Measurements from ENCODE around the gene ROPN1L. TPM values are rescaled to one million over a fixed set of nuclear protein-coding genes. Genes with fewer than 3 reads are reported as not detected.

ROPN1L gene
- total and polyA plus RNA-seq, 3 donors from 2014 or later = 199 to 538 (median 333) TPM

DNA sequence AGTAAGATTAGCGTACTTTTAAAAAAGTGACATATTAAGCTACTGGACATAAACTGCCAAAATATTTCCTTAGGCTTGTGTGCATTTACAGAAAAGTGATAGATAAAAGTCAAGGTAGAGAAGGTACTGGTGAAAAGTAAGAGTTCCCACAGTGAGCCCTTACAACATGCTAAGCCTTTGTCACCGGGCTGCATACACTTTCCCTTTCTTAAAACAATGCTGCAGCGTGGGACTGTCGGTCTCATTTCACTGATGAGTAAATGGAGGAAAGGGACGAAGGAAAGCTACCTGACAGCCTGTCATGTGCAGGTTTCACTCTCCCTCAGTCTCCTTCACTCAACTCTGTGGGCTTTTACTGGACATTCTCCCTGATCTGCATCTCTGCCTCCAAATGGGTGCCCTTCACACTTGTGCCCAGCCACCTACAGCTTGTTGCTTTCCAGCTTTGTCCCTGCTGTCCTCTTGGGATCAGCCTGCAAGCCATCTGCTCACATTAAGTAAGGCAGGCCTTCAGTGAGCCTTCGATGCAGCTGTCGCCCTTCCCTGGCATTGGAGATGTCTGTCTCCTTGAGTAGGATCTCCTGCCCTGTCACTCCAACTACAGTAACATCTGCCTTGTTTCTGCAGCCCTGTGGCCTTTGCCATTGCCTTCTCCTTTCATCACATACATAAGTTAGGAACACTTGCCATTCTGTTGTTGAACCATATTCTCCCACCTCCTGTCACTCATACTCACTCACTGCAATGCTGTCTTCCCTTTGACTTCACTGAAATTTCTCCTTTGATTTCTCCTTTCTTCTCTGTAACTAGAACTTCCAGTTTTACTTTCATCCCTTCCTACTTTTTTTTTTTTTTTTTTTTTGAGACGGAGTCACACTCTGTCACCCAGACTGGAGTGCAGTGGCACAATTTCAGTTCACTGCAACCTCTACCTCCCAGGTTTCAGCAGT is 9.3 kb upstream of the ROPN1L start:
- WGBS, 2 donors = 90 to 91% methylated on average over 8 of the region's 8 CpGs
- Histone ChIP-seq H3K36me3 (ENCODE audit: low read depth, missing control alignments) (no peaks in the 10 kb centered on the region), H3K27me3 (no peaks in the 10 kb centered on the region), H3K4me1 (no peaks in the 10 kb centered on the region), H3K9me3 (no peaks in the 10 kb centered on the region), H3K4me3 (no peak overlapping the region), H3K27ac (no peak overlapping the region)
- intact Hi-C loops (cut with DNase I; ENCODE audit: low total_unique reads) = no loop called here
- TF ChIP-seq, protein P1, sequence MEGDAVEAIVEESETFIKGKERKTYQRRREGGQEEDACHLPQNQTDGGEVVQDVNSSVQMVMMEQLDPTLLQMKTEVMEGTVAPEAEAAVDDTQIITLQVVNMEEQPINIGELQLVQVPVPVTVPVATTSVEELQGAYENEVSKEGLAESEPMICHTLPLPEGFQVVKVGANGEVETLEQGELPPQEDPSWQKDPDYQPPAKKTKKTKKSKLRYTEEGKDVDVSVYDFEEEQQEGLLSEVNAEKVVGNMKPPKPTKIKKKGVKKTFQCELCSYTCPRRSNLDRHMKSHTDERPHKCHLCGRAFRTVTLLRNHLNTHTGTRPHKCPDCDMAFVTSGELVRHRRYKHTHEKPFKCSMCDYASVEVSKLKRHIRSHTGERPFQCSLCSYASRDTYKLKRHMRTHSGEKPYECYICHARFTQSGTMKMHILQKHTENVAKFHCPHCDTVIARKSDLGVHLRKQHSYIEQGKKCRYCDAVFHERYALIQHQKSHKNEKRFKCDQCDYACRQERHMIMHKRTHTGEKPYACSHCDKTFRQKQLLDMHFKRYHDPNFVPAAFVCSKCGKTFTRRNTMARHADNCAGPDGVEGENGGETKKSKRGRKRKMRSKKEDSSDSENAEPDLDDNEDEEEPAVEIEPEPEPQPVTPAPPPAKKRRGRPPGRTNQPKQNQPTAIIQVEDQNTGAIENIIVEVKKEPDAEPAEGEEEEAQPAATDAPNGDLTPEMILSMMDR (IDR thresholded peaks at IDR 0.05) = no peak
- TF ChIP-seq POLR2A (IDR thresholded peaks at IDR 0.05) = no peak
- DNase-seq = no peak

- no peak overlapping the region for H3K4me3 ChIP-seq
- H3K36me3 ChIP-seq (ENCODE audit: low read depth, missing control alignments) = no peaks in the 10 kb centered on the region
- H3K9me3 ChIP-seq = no peaks in the 10 kb centered on the region
- H3K27me3 ChIP-seq = no peaks in the 10 kb centered on the region
- H3K4me1 ChIP-seq = no peaks in the 10 kb centered on the region
- no peak for DNase-seq
- 82 to 88% methylated on average over 5 of the region's 5 CpGs for WGBS, 2 donors
- intact Hi-C loops (cut with DNase I; ENCODE audit: low total_unique reads) = no loop called here
- H3K27ac ChIP-seq = no peak overlapping the region
- TF ChIP-seq, protein P1 (IDR thresholded peaks at IDR 0.05) = no peak
- TF ChIP-seq POLR2A (IDR thresholded peaks at IDR 0.05) = no peak
These were observed 7.3 kb upstream of the ROPN1L start for GRCh38 chr5:10434392-10434791.

DNA sequence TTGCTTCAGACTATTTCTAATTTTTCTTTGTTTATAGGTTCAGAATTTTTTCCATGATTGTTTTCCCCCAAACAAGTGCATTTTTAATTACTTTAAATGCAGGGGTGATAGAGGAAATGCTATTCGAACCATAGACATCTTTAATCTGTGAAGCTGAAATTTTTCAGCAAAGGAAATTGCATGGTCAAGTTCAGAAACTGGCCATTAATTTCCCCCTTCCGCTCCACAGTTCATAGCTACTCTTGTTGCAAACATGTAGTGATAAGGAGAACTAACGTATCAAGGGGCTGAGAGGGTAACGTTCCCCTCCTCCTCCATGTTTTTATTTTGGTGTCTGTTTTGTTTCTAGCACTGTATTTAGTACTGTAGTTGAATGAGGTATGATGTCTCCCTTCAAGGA is 3.4 kb upstream of the ROPN1L start:
- H3K9me3 ChIP-seq = no peaks in the 10 kb centered on the region
- no peak for DNase-seq
- WGBS, 2 donors = 61 to 70% methylated on average over 4 of the region's 4 CpGs
- H3K27me3 ChIP-seq = no peaks in the 10 kb centered on the region
- H3K36me3 ChIP-seq (ENCODE audit: low read depth, missing control alignments) = no peaks in the 10 kb centered on the region
- TF ChIP-seq POLR2A (IDR thresholded peaks at IDR 0.05) = no peak
- TF ChIP-seq, protein P1 (IDR thresholded peaks at IDR 0.05) = no peak
- intact Hi-C loops (cut with DNase I; ENCODE audit: low total_unique reads) = no loop called here
- H3K4me3 ChIP-seq = no peak overlapping the region
- H3K4me1 ChIP-seq = peaks cover 9% of the 10 kb centered on the region
- no peak overlapping the region for H3K27ac ChIP-seq

DNA sequence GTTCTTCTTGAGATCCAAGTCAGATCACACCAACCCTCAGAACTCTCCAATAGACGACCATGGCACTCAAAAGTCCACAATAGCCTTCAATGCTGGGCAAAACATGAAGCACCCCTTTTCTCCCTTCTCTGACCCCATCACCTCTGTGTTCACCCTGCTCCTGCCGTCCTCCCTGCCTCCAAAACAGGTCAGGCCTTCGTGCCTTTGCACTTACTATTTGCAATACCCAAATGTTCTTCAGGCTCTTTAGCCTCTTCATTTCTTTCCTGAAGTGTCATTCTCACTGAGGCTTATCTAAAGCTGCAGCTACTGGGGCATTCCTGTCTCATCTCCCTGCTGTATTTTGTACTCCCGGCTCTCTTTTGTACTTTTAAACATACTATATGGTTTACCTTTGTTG is 2.0 kb upstream of the ROPN1L start:
- no peaks in the 10 kb centered on the region for H3K27me3 ChIP-seq
- peaks cover 9% of the 10 kb centered on the region for H3K4me1 ChIP-seq
- TF ChIP-seq POLR2A (IDR thresholded peaks at IDR 0.05) = no peak
- TF ChIP-seq, protein P1 (IDR thresholded peaks at IDR 0.05) = no peak
- H3K36me3 ChIP-seq (ENCODE audit: low read depth, missing control alignments) = no peaks in the 10 kb centered on the region
- WGBS, 2 donors = 54 to 60% methylated on average over 4 of the region's 4 CpGs
- H3K27ac ChIP-seq = no peak overlapping the region
- intact Hi-C loops (cut with DNase I; ENCODE audit: low total_unique reads) = no loop called here
- no peak overlapping the region for H3K4me3 ChIP-seq
- DNase-seq = no peak
- no peaks in the 10 kb centered on the region for H3K9me3 ChIP-seq
